HG02981 (cell line): Measurements from ENCODE around the gene EPB41L2.
"Not testable (repeated sequence)": the region's sequence is repeated elsewhere in the genome, so short reads cannot be mapped to it uniquely, and the experiment has no call there.

Experiments
- ATAC-seq: cut with Tn5 transposase; IDR thresholded peaks from one replicate; pipeline ENCODE4 v1.9.1; 2021; ENCODE audit warnings: mild to moderate bottlenecking, moderate library complexity; ENCODE audit not compliant: unreplicated experiment

Gene EPB41L2

DNA sequence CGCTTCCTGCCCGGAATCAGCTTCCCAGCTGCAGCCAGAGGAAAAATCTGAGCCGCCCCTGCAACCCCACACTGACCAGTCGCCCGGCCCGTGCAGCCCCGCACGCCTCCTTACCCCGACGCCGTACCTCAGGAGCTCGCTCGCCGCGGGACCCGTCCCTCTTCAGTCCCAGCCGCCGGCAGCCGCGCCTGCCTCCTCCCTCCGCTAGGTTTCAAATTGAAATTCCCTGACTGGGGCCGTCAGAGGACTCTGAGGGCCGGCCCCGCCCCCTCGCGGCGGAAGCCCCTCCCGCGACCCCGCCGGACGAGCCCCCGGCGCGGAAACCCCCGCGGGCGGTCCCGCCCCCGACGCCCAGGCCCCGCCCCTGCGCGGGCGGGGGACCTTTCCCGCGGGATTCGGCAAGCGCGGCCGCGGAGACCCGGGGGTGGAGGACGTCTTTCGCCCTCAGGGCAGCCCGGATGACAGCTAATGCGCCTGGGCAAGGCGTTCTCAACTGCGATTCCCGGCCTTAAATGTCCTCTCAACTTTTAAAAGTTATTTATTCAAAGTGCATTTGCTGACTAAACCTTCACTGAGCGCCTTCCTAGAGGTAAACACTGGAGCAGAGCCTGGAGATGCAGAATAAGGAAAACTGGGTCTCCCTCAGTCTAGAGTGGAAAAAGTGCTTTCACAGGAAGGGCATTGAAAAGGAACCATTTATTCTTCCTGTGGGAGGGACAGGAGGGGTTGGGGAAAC, at the start of gene EPB41L2:
TSS of gene EPB41L2 (minus strand) at position 218 of the 736 bp plus-strand sequence. CDS start 106,760 bp downstream, outside the sequence.
- ATAC-seq, result peak; percentile 75

DNA sequence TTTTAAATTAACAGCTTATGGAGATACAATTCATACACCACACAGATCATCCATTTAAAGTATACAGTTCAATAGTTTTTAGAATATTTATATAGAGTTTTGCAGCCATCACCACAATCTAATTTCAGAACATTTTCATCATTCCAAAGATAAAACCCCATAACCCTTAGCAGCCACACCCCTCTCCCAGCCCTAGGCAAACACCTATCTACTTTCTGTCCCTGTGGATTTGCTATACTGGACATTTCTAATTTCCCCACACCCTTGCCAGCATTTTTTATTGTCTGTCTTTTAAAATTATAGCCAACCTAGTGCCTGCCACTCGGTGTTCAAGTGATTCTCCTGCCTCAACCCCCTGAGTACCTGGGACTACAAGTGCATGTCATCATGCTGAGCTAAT, 49.2 kb upstream of the EPB41L2 start:
- ATAC-seq, result no peak

- ATAC-seq, result no peak
These were observed 44.1 kb upstream of the EPB41L2 start for GRCh38 chr6:131107151-131107550.

DNA sequence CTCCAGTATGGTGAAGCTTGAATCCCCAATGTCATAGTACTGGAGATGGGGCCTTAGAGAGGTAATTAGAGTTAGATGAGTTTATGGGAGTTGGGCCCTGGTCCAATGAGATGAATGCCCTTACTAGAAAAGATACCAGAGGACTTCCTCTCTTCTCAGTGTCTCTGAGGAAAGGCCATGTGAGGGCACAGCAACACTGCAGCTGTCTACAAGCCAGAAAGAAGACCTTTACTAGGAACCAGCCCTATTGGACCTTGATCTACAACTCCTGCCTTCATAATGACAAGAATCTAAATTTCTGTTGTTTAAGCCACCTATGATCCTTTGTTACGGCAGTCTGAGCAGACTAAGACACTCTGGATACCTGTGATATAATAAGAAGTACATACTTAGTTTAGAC, 40.9 kb upstream of the EPB41L2 start:
- ATAC-seq, result no peak

- no peak for ATAC-seq
These were observed 40.3 kb upstream of the EPB41L2 start for GRCh38 chr6:131103296-131103695.

DNA sequence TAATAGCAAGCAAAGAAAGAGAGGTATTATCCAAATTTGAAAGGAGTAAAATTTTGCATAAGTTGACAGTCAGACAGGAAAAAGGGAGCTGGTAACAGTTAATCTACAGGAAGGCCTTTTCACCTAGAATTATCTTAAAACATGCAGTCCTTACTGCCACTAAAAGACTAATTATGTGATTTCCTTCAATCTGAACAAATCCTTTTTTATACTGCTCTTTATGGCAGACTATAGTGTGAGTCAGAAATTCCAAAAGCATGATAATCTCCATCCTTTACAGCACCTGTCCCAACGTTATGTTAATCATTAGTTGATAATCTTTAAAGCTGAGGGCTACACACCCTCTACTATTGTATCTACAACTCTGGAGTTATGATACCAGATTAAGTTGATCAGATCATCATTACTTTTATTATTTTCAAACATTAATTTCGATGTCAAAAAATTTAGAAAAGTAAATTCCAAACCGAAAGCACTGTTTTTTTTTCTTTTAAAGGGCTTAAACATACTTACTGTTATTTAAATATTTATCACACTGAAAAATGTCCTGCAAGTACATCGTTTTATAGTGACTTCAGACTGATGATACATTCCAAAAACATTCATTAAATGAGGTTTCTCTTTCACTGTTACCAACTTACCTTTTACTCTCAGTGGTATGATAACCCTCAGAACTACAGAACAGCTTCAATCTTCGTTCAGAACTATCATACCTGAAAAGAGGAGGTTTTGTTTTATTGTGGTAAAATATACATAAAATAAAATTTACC, 39.1 kb upstream of the EPB41L2 start:
- no peak for ATAC-seq

DNA sequence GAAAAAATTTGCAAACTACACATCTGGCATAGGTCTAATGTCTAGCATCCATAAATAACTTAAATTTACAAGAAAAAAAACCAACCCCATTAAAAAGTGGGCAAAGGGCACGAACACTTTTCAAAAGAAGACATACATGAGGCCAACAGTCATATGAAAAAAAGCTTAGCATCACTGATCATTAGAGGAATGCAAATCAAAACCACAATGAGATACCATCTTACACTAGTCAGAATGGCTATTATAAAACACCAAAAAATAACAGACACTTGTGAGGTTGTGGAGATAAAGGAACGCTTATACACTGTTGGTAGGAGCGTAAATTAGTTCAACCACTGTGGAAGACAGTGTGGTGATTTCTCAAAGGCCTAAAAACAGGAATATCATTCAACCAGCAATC, 33.7 kb upstream of the EPB41L2 start:
- no peak for ATAC-seq

GRCh38 chr6:131093334-131093733, 30.3 kb upstream of the EPB41L2 start:
- no peak for ATAC-seq

GRCh38 chr6:131091944-131092343, 28.9 kb upstream of the EPB41L2 start:
- not testable (repeated sequence) for ATAC-seq

DNA sequence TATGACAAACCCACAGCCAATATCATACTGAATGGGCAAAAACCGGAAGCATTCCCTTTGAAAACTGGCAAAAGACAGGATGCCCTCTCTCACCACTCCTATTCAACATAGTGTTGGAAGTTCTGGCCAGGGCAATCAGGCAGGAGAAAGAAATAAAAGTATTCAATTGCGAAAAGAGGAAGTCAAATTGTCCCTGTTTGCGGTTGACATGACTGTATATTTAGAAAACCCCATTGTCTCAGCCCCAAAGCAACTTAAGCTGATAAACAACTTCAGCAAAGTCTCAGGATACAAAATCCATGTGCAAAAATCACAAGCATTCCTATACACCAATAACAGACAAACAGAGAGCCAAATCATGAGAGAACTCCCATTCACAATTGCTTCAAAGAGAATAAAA, 27.3 kb upstream of the EPB41L2 start:
- not testable (repeated sequence) for ATAC-seq

GRCh38 chr6:131084982-131085381, 21.9 kb upstream of the EPB41L2 start:
- no peak for ATAC-seq

DNA sequence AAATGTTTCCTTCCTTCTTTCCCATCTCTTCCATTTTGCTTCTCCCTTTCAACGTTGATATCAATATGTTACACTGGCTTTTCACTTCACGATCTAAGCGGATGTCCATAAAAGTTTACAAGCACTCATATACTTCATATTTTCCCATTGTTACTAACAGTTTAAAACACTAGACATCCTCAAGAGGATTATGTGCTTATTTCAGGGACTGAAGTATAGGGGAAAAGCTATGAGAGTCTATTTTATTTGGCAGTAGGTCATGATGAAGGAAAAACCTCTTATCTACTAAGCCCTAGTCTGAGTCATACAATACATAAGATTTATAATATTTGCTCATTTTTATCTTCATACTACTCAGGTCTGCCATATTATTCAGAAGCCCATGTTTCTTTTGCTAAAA, 20.6 kb upstream of the EPB41L2 start:
- ATAC-seq, result no peak

GRCh38 chr6:131082335-131082734, 19.3 kb upstream of the EPB41L2 start:
- no peak for ATAC-seq

- no peak for ATAC-seq
These were observed 17.0 kb upstream of the EPB41L2 start for GRCh38 chr6:131080084-131080483.

- no peak for ATAC-seq
These were observed 10.5 kb upstream of the EPB41L2 start for GRCh38 chr6:131073577-131073976.

DNA sequence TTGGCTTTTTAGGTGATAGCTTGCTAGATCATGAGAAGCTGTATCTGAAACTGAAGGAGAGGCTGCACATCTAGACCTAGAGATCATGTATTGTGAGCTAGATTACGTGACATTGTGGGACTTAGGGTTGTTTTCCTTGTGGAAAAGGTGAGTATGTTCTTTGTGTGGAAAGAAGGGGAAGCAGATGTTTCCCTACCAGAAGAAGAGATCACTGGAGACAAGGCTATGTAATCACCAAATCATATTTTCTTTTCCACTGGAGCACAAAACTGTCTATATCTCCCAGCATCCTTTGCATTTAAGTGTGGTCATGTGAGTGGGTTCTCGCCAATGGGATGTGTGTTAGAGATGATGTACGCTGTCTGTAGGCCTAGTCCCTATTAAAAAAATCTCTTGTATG, 7.0 kb upstream of the EPB41L2 start:
- no peak for ATAC-seq

- no peak for ATAC-seq
These were observed 5.1 kb upstream of the EPB41L2 start for GRCh38 chr6:131068165-131068564.

DNA sequence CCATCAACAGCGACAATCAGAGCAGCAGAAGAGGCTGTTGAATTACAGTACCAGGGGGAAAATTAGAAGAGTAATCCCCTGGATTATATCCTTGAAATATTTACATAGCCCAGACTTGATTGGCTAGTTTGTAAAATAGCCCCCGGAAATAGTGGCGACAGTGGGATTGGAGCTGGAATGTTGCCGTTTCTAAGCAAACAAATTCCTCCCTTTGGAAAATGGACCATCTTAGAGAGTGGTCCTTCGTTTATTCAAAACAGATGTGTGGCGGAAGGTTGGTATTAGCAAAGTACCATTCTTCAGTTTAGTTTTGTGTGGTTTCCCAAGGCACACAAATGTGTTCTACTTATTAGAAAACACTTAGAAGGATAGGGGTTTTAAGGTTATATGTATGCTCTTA, 4.5 kb upstream of the EPB41L2 start:
- ATAC-seq, result no peak

DNA sequence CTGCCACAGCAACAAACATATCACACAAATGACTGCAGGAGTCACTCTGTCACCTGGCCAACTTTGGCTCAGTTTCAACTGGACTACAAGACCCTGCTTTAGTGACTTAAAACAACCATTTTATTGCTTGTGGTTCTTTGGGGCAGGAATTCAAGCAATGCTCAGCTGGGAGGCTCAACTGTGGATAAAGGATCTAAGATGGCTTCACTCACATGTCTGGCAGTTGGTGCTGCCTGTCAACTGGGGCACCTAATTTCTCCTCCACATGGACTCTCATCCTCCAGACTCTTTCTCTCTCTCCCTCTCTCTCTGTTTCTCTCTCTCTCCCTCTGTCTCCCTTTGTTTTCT, 2.8 kb upstream of the EPB41L2 start:
- ATAC-seq, result no peak

DNA sequence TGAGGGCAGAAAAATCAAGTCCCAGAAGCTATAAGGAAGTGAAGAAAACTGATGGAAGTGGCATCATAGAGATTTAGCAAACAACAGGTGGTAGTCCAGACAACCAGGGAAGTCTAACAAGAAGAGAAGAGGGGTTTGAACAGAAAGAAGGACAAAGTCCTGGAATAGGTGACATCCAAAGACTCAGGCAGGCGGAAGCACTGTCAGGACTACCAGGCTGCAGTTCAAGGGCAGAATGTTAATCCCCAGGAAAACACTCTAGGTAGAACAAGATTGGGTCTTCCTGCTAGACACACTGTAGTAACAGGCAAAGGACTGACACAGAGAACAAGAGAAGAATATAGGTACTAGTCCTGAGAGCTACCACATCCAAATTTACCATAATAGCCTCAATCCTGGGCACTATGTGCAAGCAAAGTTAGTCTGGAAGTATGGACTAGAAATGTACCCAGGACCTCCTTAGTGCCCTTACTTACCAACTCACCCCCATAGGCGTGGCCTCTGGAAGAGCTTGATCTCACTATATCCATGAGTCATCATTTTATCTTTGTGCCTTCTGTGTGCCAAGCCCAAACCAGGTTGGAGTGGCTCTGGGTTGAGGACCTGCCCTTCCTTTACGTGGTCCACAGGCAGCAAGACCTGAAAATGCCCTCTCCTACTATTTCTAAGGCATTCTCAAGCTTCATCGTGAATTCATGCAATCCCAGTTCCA, 2.2 kb upstream of the EPB41L2 start:
- ATAC-seq, result no peak

GRCh38 chr6:131063764-131064272, 773 bp upstream of the EPB41L2 start:
- ATAC-seq, result peak; percentile 13
